HG02970 (cell line): ENCODE measurements around the gene WFDC1.
"Not testable (repeated sequence)": the region's sequence is repeated elsewhere in the genome, so short reads cannot be mapped to it uniquely, and the experiment has no call there.

Experiments used
- ATAC-seq: cut with Tn5 transposase; IDR thresholded peaks from one replicate; pipeline ENCODE4 v1.9.1; 2021; ENCODE audit warnings: mild to moderate bottlenecking, moderate library complexity, moderate number of reproducible peaks; ENCODE audit not compliant: unreplicated experiment, low FRiP score

WFDC1 gene

DNA sequence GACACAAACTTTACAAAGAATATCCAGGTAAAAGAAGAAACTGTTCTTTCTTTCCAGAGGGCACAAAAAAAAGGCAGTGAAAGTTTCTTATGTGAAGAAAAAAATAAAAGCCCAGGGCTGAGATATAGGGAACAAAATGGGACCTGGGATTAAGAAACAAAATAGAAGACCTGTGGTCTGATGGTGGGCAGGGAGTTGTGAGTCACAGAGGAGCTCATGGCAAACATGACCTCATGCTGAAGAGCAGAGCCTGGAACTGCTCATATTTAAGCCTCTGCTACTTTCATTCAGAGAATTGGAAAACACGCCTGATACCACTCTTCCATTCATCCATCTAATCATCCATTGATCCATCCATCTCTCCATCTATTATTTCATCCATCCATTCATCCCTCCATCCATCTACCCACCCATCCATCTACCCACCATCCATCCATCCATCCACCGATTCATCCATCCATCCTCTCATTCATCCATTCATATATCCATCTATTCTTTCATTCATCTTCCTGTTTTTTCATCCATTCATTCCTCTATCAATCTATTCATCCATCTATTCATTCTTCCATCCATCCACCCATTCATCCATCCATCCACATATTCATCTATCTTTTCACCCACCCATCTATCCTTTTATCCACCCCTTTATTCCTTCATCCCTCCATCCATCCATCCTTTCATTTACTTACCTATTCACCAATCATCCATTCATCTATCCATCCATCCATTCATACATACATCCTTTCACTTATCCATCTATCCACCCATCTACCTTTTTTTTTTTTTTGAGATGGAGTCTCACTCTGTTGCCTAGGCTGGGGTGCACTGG is 30.0 kb downstream of the WFDC1 start:
- ATAC-seq: no peak

DNA sequence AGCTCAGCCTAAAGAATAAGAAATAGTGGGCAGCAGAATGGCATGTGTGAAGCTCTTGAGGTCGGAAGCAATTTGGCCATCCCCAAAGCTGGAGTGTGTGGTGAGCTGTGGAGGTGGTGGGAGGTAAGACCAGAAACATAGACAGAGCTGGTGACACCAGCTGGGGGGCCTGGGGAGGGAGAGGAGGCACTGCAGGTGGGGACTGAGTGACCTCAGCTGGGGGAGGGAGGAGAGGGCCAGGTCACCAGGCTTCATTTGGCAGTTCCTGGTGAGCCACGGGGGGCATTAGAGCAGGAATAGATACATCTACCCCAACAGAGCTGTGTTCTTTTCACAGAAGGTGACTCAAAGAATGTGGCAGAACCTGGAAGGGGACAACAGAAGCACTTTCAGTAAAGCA is 31.9 kb downstream of the WFDC1 start:
- ATAC-seq: no peak

DNA sequence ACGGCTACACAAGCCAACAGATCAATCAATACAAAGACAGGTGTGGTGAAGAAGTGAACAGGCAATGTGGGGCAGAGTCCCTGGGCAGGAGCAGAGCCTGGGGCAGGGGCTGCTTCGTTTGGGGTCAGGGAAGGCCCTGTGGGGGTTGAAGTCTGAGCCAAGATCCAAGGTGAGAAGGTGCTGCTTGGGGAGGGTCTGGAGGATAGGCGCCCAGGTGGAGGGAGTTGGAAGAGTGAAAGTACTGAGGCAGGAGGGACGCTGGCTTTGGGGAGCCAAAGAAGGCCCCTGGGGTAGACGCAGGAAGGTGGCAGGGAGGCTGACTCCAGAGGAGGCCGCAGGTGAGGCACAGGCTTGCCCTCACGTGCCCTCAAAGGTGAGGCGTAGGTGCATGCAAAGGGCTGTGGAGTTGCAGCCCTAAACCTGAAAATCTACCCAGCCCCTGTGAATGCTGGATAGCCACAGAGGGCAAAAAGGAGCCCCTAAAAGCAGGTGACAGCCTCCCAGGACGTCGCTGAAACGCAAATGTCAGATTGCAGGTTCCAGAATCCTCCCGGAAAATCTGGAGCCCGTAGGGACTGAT is 33.3 kb downstream of the WFDC1 start:
- no peak for ATAC-seq

- no peak for ATAC-seq
These were observed 34.3 kb downstream of the WFDC1 start for GRCh38 chr16:84329016-84329415.

DNA sequence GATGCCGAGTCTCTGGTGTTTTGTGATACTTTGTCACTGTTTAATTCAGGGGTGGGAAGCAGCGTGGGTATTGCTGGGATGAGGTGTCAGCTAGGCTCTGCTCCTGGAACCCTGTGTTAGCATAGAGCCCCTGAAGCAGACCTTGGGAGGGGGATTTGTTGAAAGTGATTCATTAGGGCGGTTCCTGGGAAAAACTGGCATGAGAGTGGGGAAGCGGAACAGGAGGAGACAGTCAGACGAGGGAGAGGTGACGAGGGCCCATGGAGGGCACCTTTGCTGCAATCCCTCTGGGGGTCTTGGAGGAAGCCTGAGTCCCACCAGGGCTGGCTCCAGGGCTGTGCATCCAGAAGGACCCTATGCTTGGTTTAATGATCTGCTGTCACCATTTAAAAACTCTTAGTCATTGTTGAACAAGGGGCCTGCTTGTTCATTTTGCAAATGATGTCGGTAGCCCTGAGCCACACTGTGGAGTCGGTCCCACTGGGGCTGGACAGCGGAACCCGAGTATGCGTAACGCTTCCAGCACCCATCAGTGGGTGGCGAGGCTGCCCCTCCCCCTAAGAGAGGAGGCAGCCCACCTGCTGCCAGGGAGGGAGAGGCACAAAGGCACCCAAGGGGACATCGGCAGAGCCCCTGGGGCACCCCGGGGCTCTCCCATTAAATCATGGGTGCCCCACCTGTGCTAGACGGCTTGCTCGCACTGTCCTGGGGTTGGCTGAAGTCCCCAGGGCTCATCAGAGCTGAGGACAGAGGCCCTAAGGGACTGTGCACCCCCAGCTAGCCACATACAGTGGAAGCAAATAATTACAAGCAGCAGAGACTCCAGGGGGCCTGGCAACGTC is 35.4 kb downstream of the WFDC1 start:
- ATAC-seq: no peak

DNA sequence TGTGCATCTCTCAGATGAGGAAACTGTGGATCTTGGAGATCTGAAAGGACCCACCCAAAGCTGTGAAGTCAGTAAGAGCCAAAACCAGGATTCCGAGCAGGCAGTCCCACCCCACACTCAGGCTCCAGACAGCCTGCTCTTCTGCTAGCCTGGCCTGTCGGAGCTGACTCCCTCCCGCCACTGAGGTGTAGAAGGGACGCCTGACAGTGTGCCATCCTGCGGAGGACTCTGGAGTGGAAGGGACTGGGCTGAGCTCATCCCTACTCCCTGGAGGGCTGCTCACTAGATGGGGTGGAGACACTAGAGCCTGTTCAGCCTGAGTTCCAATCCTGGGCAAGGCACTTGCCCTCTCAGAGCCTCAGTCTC is 36.0 kb downstream of the WFDC1 start:
- no peak for ATAC-seq

GRCh38 chr16:84331998-84332780 is 37.5 kb downstream of the WFDC1 start:
- no peak for ATAC-seq

DNA sequence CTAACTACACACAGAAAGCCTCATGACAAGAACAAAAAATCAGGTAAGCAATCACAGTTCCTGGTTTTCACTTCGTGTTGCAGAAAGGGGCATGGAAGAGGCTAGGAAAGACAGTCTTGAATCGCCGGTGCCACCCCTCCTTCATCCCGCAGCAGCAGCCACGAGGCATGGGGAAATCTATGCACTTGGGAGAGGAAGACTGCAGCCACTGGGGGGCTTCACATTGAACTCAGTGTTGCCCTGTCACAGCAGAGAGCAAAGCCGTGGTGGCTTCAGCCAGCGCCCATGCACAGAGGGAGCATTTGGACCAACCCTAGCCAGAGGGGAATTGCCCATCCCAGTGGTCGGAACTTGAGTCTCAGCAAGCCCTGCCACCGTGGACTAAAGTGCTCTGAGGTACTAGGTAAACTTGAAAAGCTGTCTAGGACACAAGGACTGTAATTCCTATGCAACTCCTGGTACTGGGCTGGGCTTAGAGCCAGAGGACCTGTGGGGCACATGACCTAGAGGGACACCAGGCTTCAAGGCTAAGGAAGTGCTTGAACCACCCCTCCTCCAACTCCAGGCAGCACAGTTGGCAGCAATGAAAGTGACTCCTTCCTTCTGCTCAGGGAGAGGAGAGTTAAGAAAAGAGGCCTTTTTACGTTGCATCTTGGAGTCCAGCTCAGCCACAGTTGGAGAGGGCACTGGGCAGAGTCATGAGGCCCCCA is 38.5 kb downstream of the WFDC1 start:
- ATAC-seq: no peak

- no peak for ATAC-seq
These were observed 39.4 kb downstream of the WFDC1 start for GRCh38 chr16:84334058-84334457.

- ATAC-seq: no peak
These were observed 39.8 kb downstream of the WFDC1 start for GRCh38 chr16:84334482-84334881.

GRCh38 chr16:84337236-84337635 is 42.6 kb downstream of the WFDC1 start:
- ATAC-seq: not testable (repeated sequence)

DNA sequence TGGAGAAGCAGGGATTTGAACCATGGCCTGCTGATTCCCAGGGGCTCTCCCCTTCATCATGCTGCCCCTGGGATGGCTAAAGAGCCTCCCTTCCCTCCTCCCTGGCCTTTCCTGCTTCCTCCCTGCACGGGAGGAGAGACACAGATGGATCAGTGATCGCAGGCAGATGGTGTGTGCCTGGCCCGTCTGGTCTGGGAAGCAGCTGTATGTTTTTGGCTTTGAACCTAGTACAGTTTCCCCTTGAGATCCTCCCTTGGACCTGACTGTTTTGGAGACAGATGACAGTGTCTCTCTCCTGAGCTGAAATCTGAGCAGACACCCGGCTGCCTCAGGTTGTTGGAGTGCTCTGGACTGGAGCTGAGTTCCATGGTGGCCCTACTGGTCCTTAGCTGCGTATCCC is 44.6 kb downstream of the WFDC1 start:
- ATAC-seq: no peak

- ATAC-seq: no peak
These were observed 45.1 kb downstream of the WFDC1 start for GRCh38 chr16:84339766-84340165.

DNA sequence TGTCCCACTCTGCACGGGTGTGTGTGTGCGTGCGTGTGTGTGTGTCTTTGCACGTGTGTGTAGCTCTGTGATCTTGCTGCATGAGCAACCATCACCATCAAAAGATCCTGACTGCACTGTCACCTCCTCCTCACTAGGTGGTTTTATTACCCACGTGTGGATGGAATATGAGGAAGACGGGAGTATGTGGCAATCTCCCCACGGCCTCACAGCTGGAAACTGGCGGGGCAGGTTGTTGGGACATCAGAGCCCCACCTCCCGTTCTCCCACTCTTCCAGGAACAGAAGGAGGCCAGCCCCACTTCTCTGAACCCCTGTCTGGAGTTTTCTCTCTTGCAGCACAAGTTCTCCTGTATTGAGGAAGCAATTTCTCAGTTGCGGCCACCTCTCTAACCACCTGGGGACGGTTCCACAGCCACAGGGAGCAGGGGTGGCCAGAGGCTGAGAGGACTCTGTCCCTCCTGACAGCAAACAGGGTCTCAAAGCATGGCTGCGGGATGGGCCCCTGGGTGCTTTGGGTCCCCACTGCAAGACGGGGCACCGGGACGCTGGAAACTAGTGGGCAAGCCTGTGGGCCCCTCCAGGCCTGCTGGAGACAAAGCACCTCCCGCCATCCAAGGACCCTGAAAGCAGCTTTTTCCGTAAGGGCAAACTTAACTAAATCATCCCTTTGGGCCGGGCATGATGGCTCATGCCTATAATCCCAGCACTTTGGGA is 45.8 kb downstream of the WFDC1 start:
- ATAC-seq: no peak

GRCh38 chr16:84341528-84342295 is 47.0 kb downstream of the WFDC1 start:
- ATAC-seq: no peak

- not testable (repeated sequence) for ATAC-seq
These were observed 49.1 kb downstream of the WFDC1 start for GRCh38 chr16:84343800-84344199.

- no peak for ATAC-seq
These were observed 50.1 kb downstream of the WFDC1 start for GRCh38 chr16:84344781-84345180.

- no peak for ATAC-seq
These were observed 52.5 kb downstream of the WFDC1 start for GRCh38 chr16:84347161-84347560.
